Ovary (tissue), 9 donors: ENCODE measurements around the gene BASP1. TPM values are rescaled to one million over a fixed set of nuclear protein-coding genes. Genes with fewer than 3 reads are reported as not detected.

Source experiments
- DNase-seq, 5 donors: peaks; one replicate each; pipeline ENCODE4 v3.0.0-alpha.2; 2019 to 2020
- H3K27ac ChIP-seq, 2 donors: fragments of 200-600 bp; one replicate each; pipeline versions ENCODE4 v1.5.1 to v1.8.0; 2019 to 2022
- H3K27me3 ChIP-seq: fragments of 200-600 bp; one replicate; pipeline ENCODE4 v1.8.0; 2022
- H3K36me3 ChIP-seq: fragments of 200-600 bp; sonication (generic); one replicate; pipeline ENCODE4 v1.5.1; 2019
- H3K4me1 ChIP-seq: one replicate; pipeline ENCODE4 v1.8.1; 2013; ENCODE audit warnings: mild to moderate bottlenecking, moderate library complexity; ENCODE audit not compliant: insufficient read depth
- H3K4me3 ChIP-seq: fragments of 200-600 bp; sonication (generic); one replicate; pipeline ENCODE4 v1.5.1; 2017
- H3K9me3 ChIP-seq, 2 donors: fragments of 200-600 bp in 1 of 2; sonication (generic) in 1 of 2; one replicate each; pipeline versions ENCODE4 v1.5.1 to v1.8.1; 2013 to 2019; ENCODE audit warnings: mild to moderate bottlenecking in 1 of 2, moderate library complexity in 1 of 2
- EP300 ChIP-seq: sonication (generic); formaldehyde crosslinking; IDR thresholded peaks from one replicate; pipeline ENCODE4 v1.6.1; 2017; ENCODE audit warnings: antibody characterized with exemption
- POLR2A ChIP-seq: fragments of 450-650 bp; IDR thresholded peaks from one replicate; pipeline ENCODE4 v1.6.1; 2017; ENCODE audit warnings: antibody characterized with exemption, mild to moderate bottlenecking, moderate library complexity
- whole genome bisulfite sequencing, 3 donors: extraction: QIAGEN DNeasy Blood & Tissue Kit in 1 of 3; methylation state at CpG; one replicate each; pipeline versions ENCODE4 v1.1.5 to v1.1.7; 2013 to 2017; 5-methylcytosine and 5-hydroxymethylcytosine counted together
- intact Hi-C, 4 donors: fragments of 100-400 bp; cut with DNase I; formaldehyde crosslinking; loops; one replicate each; pipeline versions ENCODE4 v1.11.0 to v1.15.1; 2022 to 2023
- polyA plus RNA-seq, 2 donors: library from polyadenylated mRNA; stranded (reverse); fragments of 200-250 nt in 1 of 2; fragments of 350-450 nt in 1 of 2; fragmentation: Illumina TruSeq in 1 of 2; extraction: RNeasy Lipid Tissue Mini Kit (QIAGEN cat#74804) in 1 of 2; gene quantifications; one replicate each; pipeline ENCODE4 v1.2.3, GENCODE V29; 2013 to 2014
- total RNA-seq, 7 donors: library from RNA; depleted of rRNA in 2 of 7; stranded (reverse); fragments of >200 nt in 2 of 7; fragmentation: NEBNext Ultra II Directional in 3 of 7; extraction: Animal tissue kit (Norgen Biotek cat#: 25700) in 3 of 7; gene quantifications; one replicate each; pipeline versions ENCODE4 v1.1.0 to v1.2.4, GENCODE V29; 2016 to 2023
- TF ChIP-seq, protein P1 (sequence below), 3 donors: fragments of 450-650 bp in 2 of 3; fragments of 200-600 bp in 1 of 3; IDR thresholded peaks; one replicate each; pipeline versions ENCODE4 v1.5.1 to v1.8.0; 2016 to 2022; ENCODE audit warnings: antibody characterized with exemption in 3 of 3, mild to moderate bottlenecking in 1 of 3
- donor health status: DM: no; HTN: no; CAD: no; lungs with moderate emphysema.
- donor health status: DM: no; HTN: no; CAD: no.
- donor health status: Bipolar disorder and iron deficiency.
- donor health status: DM: yes; HTN: yes; CAD: no.
- donor health status: DM: no; HTN: no; CAD: no.
- donor health status: DM: yes; HTN: yes; CAD: no.

BASP1 gene
- total and polyA plus RNA-seq, 9 donors = 18.0 to 59.5 (median 38.7) TPM

DNA sequence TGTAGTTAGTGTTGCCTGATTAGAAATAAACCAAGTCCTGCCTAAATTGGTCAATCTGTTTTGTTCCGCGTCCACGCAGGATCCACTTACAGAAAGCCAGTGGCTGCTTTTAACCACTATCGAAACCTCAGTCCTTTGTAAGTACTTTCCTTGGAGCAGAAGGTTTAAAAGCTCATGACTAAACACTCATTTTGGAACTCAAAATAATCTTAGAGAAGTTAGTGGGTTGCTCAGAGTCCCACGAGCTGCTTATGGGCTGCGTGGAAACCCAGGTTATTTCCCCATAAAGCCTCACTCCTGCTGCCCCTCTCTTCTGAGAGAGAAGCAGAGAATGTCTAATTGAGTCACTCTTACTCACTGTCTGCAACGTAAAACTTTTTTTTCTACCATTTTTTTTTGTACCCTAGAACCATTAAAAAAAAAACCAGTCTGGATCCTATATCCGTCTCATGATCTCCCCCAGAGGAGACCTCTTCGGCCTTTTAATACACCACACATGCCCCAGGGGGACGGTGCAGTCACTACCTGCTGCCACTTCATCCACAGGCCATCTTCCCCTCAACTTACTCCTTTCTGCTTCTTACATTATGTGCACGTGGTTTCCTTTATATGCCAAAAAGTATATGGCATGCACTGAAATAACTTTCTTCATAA is 7.6 kb downstream of the BASP1 start:
- H3K4me3 ChIP-seq = no peak overlapping the region
- TF ChIP-seq EP300 = no peak
- no peak for TF ChIP-seq POLR2A
- TF ChIP-seq, protein P1, sequence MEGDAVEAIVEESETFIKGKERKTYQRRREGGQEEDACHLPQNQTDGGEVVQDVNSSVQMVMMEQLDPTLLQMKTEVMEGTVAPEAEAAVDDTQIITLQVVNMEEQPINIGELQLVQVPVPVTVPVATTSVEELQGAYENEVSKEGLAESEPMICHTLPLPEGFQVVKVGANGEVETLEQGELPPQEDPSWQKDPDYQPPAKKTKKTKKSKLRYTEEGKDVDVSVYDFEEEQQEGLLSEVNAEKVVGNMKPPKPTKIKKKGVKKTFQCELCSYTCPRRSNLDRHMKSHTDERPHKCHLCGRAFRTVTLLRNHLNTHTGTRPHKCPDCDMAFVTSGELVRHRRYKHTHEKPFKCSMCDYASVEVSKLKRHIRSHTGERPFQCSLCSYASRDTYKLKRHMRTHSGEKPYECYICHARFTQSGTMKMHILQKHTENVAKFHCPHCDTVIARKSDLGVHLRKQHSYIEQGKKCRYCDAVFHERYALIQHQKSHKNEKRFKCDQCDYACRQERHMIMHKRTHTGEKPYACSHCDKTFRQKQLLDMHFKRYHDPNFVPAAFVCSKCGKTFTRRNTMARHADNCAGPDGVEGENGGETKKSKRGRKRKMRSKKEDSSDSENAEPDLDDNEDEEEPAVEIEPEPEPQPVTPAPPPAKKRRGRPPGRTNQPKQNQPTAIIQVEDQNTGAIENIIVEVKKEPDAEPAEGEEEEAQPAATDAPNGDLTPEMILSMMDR (IDR thresholded peaks at IDR 0.05) = no peak
- H3K27me3 ChIP-seq = no peaks in the 10 kb centered on the region
- intact Hi-C loops = no loop called here
- no peaks in the 10 kb centered on the region for H3K9me3 ChIP-seq
- DNase-seq = no peak
- peaks cover 9% of the 10 kb centered on the region for H3K4me1 ChIP-seq
- WGBS, 3 donors = 87 to 91% (median 90%) methylated on average over 11 of the region's 11 CpGs
- H3K36me3 ChIP-seq = no peaks in the 10 kb centered on the region
- H3K27ac ChIP-seq = no peak overlapping the region

DNA sequence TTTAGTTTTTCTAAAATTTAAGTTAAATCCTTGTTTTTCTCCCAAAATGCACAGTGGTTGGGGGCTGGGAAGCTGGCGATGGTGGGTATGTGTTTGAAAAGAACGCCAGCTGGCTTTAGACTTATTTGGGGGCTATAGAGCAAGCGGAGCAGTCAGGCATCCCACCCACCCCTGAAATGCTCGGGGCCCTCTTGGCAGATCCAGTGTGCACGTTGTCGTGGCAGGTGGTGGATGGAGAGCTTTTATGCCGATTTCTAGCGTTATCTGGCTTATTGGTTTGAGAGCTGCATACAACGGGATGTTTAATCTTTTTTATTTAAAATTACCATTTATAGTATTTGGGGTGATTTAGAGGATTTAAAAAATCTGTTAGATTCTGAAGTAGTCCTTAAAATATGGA is 8.1 kb downstream of the BASP1 start:
- H3K27ac ChIP-seq = no peak overlapping the region
- H3K4me1 ChIP-seq = peaks cover 9% of the 10 kb centered on the region
- H3K9me3 ChIP-seq = no peaks in the 10 kb centered on the region
- DNase-seq = no peak
- no peak overlapping the region for H3K4me3 ChIP-seq
- H3K27me3 ChIP-seq = no peaks in the 10 kb centered on the region
- no peaks in the 10 kb centered on the region for H3K36me3 ChIP-seq
- intact Hi-C loops = no loop called here
- TF ChIP-seq, protein P1 (IDR thresholded peaks at IDR 0.05) = no peak
- TF ChIP-seq POLR2A (no peak), EP300 (no peak)
- 85 to 88% (median 88%) methylated on average over 9 of the region's 9 CpGs for WGBS, 3 donors

DNA sequence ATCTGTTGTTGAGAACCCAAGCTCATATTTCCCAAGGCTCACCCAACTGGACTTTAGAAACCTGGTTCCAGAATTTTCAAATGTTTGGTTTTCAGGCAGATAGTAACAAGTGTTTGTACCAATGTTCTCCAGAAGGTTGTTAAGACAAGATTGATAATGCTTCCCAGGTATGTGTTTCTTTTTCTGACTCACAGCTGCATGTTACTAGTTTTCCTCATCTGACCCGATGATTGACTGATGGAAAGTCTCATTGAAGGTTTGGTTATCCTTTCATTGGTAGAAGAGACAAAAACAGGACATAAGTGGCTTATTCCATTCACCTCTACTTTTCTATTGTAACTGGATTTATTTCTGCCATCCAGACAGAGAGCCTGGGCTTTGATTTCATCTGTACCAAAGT is 10.4 kb downstream of the BASP1 start:
- TF ChIP-seq, protein P1 (IDR thresholded peaks at IDR 0.05) = no peak
- TF ChIP-seq POLR2A (no peak), EP300 (no peak)
- H3K27ac ChIP-seq = no peak overlapping the region

DNA sequence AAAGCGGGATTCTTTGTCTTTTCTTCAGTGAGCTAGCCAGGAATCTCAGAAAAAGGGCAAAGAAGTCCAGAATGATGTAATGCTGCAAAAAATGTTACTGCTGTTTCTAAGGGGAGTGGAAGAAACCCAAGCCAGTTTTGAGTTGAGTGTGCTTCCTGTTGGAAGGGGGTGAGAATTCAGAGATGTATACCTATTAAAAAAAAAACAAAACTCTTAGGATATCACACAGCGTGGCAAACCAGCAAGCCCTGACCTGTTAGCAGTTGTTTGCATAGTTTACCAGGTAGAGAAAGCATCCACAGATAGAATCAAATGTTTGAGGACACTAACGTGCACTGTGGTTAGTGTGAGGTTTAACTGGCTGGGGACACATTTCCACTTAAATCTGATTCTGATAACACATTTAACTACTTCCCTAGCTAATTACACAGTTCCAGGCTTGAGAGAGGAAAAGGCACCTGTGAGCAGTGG is 11.4 kb downstream of the BASP1 start:
- H3K27me3 ChIP-seq = no peaks in the 10 kb centered on the region
- peaks cover 6% of the 10 kb centered on the region for H3K4me1 ChIP-seq
- H3K27ac ChIP-seq = no peak overlapping the region
- intact Hi-C loops = no loop called here
- no peak for DNase-seq
- no peak for TF ChIP-seq POLR2A
- TF ChIP-seq, protein P1 (IDR thresholded peaks at IDR 0.05) = no peak
- no peak for TF ChIP-seq EP300
- no peaks in the 10 kb centered on the region for H3K36me3 ChIP-seq
- no peak overlapping the region for H3K4me3 ChIP-seq
- no peaks in the 10 kb centered on the region for H3K9me3 ChIP-seq
- WGBS, 3 donors = 61 to 73% (median 67%) methylated on average over 3 of the region's 3 CpGs

More for the DNA sequence above, 10.4 kb downstream of the BASP1 start:
- 97 to 100% (median 100%) methylated on average over 1 of the region's 1 CpG for WGBS, 3 donors
- no peaks in the 10 kb centered on the region for H3K36me3 ChIP-seq
- no peak overlapping the region for H3K4me3 ChIP-seq
- intact Hi-C loops = no loop called here
- DNase-seq = no peak
- no peaks in the 10 kb centered on the region for H3K27me3 ChIP-seq
- H3K4me1 ChIP-seq = peaks cover 9% of the 10 kb centered on the region
- no peaks in the 10 kb centered on the region for H3K9me3 ChIP-seq
